GM21825 (cell line): ENCODE measurements around the gene TOM1L2.
"Not testable (repeated sequence)": the region's sequence is repeated elsewhere in the genome, so short reads cannot be mapped to it uniquely, and the experiment has no call there.

Source experiments
- ATAC-seq: cut with Tn5 transposase; IDR thresholded peaks from one replicate; pipeline ENCODE4 v1.9.1; 2021; ENCODE audit warnings: mild to moderate bottlenecking, moderate library complexity; ENCODE audit not compliant: unreplicated experiment

The TOM1L2 gene

GRCh38 chr17:17810895-17811248 lies 161.3 kb downstream of the TOM1L2 start:
- ATAC-seq = no peak

DNA sequence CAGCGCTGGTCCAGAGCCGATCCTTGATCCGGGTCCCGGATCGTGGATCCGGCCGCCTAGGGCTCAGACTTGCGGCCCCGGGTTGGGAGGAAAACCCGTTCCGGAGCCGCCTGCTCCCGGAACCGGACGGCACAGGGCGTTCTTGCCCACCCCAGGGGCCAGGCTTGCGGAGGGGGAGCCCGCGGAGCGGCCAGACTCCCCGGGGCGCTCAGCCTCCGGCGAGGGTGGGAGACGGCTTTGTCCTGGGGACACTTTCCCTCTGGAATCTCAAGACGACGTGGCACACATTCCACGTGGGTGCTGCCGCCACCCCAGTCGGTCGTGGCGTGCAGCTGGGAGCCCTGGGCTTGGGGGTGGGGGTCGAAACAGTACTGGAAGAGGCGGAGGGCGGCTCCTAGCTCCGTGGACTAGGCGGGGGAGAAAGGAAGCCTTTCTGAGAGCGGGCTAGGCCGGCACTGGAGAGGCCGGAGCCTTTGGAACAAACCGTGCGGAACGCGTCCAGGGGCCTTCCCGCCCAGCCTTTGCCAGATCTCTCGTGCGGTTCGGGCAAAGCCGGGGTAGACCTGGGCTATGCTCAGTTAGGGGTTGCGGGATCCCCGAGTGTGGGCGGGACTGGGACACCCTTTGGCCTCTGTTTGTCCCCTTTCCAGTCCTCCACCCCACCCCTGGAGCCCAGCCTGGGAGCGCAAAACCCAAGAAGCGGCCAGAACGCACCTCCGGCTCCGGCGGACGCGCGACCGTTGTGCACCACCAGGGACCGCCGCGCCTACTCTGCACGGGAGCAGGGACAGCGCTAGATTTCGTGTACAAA lies 161.9 kb downstream of the TOM1L2 start:
- no peak for ATAC-seq

DNA sequence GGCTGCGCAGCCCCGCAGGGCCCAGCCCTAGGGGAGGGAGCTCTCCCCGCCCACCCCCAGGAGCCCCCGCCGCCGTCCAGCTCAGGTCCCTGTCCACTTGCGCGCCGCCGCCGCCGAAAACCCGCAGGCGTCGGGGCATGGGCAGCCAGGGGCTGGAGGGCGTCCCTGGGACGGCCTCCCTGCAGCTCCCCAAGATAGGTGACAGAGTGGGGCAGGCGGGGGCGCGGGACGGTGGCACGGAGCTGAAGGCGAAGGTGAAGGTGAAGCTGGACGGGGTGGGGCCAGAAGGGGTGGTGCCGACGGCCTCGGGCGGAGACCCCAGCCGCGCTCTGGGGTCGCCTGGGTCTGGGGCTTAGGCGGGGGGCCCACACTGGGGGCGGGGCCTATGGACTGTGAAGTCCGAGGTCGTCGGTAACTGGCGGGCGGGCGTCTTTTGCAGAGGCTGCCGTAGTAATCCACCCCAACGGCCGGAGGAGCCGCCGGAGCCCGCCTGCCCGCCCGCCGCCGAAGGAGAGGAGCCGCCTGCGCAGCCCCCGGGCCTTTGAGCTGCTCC lies 162.6 kb downstream of the TOM1L2 start:
- no peak for ATAC-seq

GRCh38 chr17:17808706-17809432 lies 163.3 kb downstream of the TOM1L2 start:
- ATAC-seq = no peak

DNA sequence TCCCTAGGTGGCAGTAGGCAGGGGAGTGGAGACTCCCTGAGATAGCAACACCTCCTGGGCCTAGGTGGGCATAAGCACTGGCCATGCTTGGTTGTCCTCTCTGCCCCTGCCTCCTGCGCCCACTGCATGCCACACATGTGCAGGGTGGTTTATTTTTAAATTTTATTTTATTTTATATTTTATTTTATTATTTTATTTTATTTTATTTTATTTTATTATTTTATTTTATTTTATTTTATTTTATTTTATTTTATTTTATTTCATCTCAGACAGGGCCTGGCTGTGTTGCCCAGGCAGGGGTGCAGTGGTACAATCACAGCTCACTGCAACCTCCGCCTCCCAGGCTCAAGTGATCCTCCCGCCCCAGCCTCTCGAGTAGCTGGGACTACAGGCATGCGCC lies 164.0 kb downstream of the TOM1L2 start:
- ATAC-seq = not testable (repeated sequence)

- ATAC-seq = no peak
Observed at GRCh38 chr17:17807440-17807839, 164.8 kb downstream of the TOM1L2 start.

GRCh38 chr17:17806611-17807274 lies 165.5 kb downstream of the TOM1L2 start:
- no peak for ATAC-seq

- ATAC-seq = no peak
Observed at GRCh38 chr17:17806035-17806434, 166.2 kb downstream of the TOM1L2 start.

DNA sequence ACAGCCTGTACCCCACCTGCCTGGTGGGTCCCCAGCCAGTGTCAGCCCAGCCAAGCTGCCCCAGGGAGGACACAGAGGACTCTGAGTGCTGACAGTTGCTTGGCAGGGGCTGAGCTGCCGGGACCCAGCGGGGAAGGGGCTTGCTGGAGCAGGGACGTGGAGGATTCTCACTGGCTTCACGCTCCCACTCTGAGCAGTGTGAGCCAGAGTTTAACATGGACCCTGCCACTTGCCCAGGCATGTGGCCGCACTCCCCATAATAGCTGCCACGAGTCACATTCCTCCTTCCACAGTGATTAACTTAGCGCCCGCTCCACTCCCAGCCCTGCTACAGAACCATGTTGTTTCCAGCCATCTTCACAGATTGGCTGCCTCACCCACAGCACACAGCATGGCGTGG lies 166.6 kb downstream of the TOM1L2 start:
- ATAC-seq = no peak

DNA sequence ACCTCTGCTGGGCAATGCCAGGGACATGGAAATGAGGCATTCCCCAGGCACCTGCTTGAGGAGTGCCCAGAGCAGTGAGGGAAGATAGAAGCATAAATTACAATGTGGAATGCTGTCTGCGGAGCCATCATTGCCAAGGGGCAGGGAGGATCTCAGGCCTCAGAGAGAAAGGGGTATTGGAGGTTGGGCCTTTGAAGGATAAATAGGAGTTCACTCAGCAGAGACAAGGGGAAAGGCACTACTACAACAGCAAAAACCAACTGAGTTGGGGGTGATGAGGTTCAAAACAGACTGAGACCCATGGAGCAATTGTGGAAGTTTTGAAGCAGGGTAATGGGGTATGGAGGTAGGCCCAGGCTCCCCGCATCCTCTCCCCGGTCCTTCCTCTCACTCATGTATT lies 168.2 kb downstream of the TOM1L2 start:
- ATAC-seq = no peak

DNA sequence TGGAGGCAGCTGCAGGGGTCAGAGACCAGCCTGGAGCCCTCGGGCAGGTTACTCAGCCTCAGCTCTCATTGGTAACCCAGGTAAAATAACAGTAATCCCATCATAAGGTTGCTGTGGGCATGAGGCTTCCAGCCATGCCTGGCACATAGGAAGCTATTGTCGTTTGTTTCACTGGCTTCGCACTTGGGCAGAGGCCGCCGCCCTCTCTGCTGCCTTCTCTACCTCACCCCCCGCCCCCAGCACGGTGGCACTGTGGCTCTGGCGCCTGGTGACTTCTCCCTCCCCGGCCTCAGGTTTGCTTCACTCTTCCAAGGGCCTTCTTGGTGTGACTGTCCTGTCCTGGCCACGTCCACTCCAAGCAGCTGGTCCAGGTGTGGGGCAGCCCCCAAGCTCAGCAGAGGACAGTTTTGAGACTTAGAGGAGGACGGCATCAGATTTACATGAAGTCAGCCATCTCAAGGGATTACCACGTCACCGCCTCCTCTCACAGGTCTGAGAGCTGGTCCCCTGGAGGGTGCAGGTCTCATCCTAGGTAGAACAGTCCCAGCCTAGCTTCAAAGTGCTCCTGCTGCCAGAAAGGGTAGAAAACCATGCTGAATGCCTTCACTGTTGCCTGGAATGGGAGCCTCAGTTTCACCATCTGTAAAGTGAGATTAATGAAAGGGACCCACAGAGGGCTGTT lies 170.3 kb downstream of the TOM1L2 start:
- ATAC-seq = no peak

DNA sequence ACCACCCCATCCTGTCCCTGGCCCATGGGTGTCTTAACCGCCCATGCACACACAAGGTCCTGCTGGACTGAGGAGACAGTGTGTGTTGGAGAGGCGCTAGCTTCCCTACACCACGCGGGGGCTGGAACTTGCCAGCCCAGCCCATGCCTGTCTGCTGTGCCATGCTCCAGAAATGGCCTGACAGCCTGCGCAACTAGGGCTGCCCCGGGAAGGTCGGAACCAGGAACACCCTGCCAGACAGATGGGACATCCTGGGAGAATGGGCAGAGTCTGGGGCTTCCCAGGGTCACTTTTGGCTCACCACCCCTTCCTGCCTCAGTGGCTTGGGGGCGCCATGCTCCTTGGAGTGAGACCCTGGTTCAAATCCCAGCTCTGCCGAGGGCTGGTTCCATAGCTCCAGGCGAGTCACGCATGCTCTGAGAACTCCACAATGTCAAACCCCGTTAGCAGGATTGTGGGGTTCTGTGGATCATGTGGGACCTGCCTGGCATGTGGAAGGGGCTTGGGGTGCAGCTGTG lies 171.6 kb downstream of the TOM1L2 start:
- no peak for ATAC-seq

GRCh38 chr17:17798573-17799255 lies 173.5 kb downstream of the TOM1L2 start:
- no peak for ATAC-seq

DNA sequence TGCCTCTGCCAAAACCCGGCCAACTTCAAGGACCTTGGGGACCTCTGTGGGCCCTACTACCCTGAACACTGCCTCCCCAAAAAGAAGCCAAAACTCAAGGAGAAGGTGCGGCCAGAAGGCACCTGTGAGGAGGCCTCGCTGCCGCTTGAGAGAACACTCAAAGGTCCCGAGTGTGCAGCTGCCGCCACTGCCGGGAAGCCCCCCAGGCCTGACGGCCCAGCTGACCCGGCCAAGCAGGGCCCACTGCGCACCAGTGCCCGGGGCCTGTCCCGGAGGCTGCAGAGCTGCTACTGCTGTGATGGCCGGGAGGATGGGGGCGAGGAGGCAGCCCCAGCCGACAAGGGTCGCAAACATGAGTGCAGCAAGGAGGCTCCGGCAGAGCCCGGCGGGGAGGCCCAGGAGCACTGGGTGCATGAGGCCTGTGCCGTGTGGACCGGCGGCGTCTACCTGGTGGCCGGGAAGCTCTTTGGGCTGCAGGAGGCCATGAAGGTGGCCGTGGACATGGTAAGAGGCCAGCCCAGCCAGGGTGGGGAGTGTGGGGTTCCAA lies 174.1 kb downstream of the TOM1L2 start:
- ATAC-seq = no peak

GRCh38 chr17:17797119-17797809 lies 174.9 kb downstream of the TOM1L2 start:
- ATAC-seq = no peak

- ATAC-seq = no peak
Observed at GRCh38 chr17:17796787-17797061, 175.5 kb downstream of the TOM1L2 start.

GRCh38 chr17:17795946-17796786 lies 176.0 kb downstream of the TOM1L2 start:
- no peak for ATAC-seq

- no peak for ATAC-seq
Observed at GRCh38 chr17:17795296-17795695, 176.9 kb downstream of the TOM1L2 start.

- no peak for ATAC-seq
Observed at GRCh38 chr17:17794382-17794781, 177.8 kb downstream of the TOM1L2 start.
